Prostate gland (tissue), 2 donors: Measurements from ENCODE around the gene FAAP20. TPM values are rescaled to one million over a fixed set of nuclear protein-coding genes. Genes with fewer than 3 reads are reported as not detected.

Experiments
- DNase-seq: peaks from one replicate; pipeline ENCODE4 v3.0.0-alpha.2; 2019; ENCODE audit warnings: low spot score
- H3K27ac ChIP-seq, 2 donors: fragments of 200-600 bp; sonication (generic); 2 replicates each; pipeline ENCODE4 v1.5.1; 2017 to 2019
- H3K27me3 ChIP-seq: fragments of 200-600 bp; sonication (generic); replicated peaks from 2 replicates; pipeline ENCODE4 v1.5.1; 2019; ENCODE audit not compliant: insufficient read depth
- H3K36me3 ChIP-seq, 2 donors: fragments of 200-600 bp; sonication (generic); 1 replicate in 1 of 2; 2 replicates in 1 of 2; pipeline versions ENCODE4 v1.5.1 to v1.8.1; 2017 to 2019
- H3K4me1 ChIP-seq: fragments of 200-600 bp; sonication (generic); replicated peaks from 2 replicates; pipeline ENCODE4 v1.5.1; 2019
- H3K4me3 ChIP-seq, 2 donors: fragments of 200-600 bp; sonication (generic); 2 replicates each; pipeline ENCODE4 v1.5.1; 2017 to 2019
- H3K9me3 ChIP-seq: fragments of 200-600 bp; sonication (generic); 2 replicates; pipeline ENCODE4 v1.5.1; 2017
- CTCF ChIP-seq, 4 experiments: fragments of 200-600 bp in 2 of 4; fragments of 450-650 bp in 2 of 4; sonication (generic) in 2 of 4; IDR thresholded peaks; 1 replicate in 3 of 4; 2 replicates in 1 of 4; pipeline ENCODE4 v1.5.1; 2016 to 2019; ENCODE audit warnings: antibody characterized with exemption in 4 of 4, mild to moderate bottlenecking in 2 of 4, moderate library complexity in 2 of 4
- POLR2A ChIP-seq: fragments of 450-650 bp; IDR thresholded peaks from one replicate; pipeline ENCODE4 v1.6.1; 2016; ENCODE audit warnings: antibody characterized with exemption, mild to moderate bottlenecking
- POLR2AphosphoS5 ChIP-seq: sonication (generic); formaldehyde crosslinking; IDR thresholded peaks from one replicate; pipeline ENCODE4 v1.6.1; 2017; ENCODE audit warnings: antibody characterized with exemption
- WGBS: methylation state at CpG from one replicate; pipeline ENCODE4 v1.1.5; 2018; 5-methylcytosine and 5-hydroxymethylcytosine counted together
- intact Hi-C: fragments of 100-400 bp; cut with DNase I; formaldehyde crosslinking; loops from one replicate; pipeline ENCODE4 v1.14.2; 2022
- total RNA-seq, 2 donors: library from RNA; depleted of rRNA; stranded (reverse); fragments of >200 nt; gene quantifications; one replicate each; pipeline ENCODE4 v1.1.0, GENCODE V29; 2016

FAAP20 gene
- total RNA-seq, 2 donors from 2014 or later, result 55.9 to 70.4 TPM

DNA sequence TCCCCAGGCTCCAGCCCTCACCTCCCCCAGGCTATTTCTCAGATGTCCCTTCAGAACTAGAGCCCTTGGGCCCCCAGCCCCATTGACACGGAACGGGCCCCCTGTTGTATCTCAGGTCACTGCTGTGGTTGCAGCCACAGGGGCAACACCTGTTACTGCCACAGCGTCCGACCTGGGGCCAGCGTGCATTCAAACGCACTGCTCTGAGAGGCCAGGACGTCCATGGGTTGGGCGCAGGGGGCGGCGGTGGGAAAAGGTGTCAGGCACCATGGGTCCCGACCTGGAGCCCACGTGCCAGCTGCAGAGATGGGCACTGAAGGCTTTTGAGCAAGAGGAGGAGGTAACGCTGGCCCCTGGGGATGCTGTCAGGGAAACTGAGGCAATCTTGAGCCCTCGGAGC, 13.3 kb downstream of the FAAP20 start:
- no peak for TF ChIP-seq CTCF (IDR thresholded peaks at IDR 0.05)
- no peak for TF ChIP-seq POLR2AphosphoS5
- TF ChIP-seq POLR2A, result no peak
- intact Hi-C loops, result no loop called here

GRCh38 chr1:2180297-2181245, 14.0 kb downstream of the FAAP20 start:
- no peak for TF ChIP-seq POLR2A
- no peak for TF ChIP-seq CTCF (IDR thresholded peaks at IDR 0.05)
- TF ChIP-seq POLR2AphosphoS5, result no peak
- no peaks in the 10 kb centered on the region for H3K4me1 ChIP-seq
- DNase-seq, result no peak
- intact Hi-C loops, result no loop called here
- no peaks in the 10 kb centered on the region for H3K27me3 ChIP-seq
- H3K4me3 ChIP-seq, result no peak overlapping the region
- 88% methylated on average over 58 of the region's 58 CpGs for WGBS
- H3K36me3 ChIP-seq, result no peaks in the 10 kb centered on the region
- no peak overlapping the region for H3K27ac ChIP-seq
- no peaks in the 10 kb centered on the region for H3K9me3 ChIP-seq

More for the DNA sequence above, 13.3 kb downstream of the FAAP20 start:
- H3K27ac ChIP-seq, result no peak overlapping the region
- no peak overlapping the region for H3K4me3 ChIP-seq
- no peak for DNase-seq
- H3K9me3 ChIP-seq, result no peaks in the 10 kb centered on the region
- H3K4me1 ChIP-seq, result no peaks in the 10 kb centered on the region
- 87% methylated on average over 14 of the region's 14 CpGs for WGBS
- H3K36me3 ChIP-seq, result no peaks in the 10 kb centered on the region
- H3K27me3 ChIP-seq, result no peaks in the 10 kb centered on the region

DNA sequence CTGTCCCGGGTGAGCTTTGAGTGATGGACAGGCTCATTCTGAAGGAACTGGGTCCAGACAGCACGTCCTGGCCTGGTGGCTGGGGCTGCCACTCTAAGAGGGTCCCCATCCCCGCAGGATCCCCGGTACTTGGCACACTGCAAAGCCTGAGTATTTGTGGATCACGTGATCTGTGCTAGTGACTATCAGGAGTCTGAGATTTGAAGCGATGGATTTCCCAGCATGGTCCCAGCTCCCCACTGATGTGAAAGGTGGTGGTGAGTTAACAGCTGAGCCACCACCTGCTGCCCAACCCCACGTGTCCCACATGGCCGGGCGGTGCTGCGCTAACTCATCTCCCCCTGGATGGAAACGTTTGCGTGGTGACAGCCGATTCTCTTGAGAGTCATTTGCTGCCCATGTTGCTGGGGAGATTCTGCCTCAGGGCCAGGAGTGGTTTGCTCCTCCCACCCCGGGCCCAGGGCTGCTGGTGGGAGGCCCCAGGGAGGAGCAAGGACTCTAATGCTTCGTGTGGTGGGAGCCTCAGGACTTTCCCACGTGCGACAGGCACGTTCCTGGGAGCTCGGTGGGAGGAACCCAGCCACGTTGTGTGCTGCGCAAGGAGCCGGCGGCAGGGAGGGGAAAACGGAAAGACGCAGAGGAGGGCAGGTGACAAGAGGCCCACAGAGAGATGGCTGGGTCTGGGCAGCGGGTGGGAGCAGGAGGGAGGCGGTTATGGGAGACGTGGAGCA, 15.1 kb downstream of the FAAP20 start:
- Histone ChIP-seq H3K27me3 (no peaks in the 10 kb centered on the region), H3K4me1 (no peaks in the 10 kb centered on the region), H3K4me3 (no peak overlapping the region), H3K36me3 (no peaks in the 10 kb centered on the region), H3K9me3 (no peaks in the 10 kb centered on the region), H3K27ac (no peak overlapping the region)
- no peak for TF ChIP-seq CTCF (IDR thresholded peaks at IDR 0.05)
- no peak for TF ChIP-seq POLR2AphosphoS5
- no peak for TF ChIP-seq POLR2A
- 74% methylated on average over 28 of the region's 28 CpGs for WGBS
- DNase-seq, result no peak
- intact Hi-C loops, result no loop called here

- intact Hi-C loops, result no loop called here
- WGBS, result 89% methylated on average over 13 of the region's 16 CpGs
- H3K36me3 ChIP-seq, result no peaks in the 10 kb centered on the region
These were observed 15.7 kb downstream of the FAAP20 start for GRCh38 chr1:2178875-2179274.

More at GRCh38 chr1:2178875-2179274, 15.7 kb downstream of the FAAP20 start:
- H3K9me3 ChIP-seq, result no peaks in the 10 kb centered on the region
- no peak overlapping the region for H3K27ac ChIP-seq
- H3K27me3 ChIP-seq, result no peaks in the 10 kb centered on the region
- H3K4me1 ChIP-seq, result no peaks in the 10 kb centered on the region
- no peak for DNase-seq
- no peak overlapping the region for H3K4me3 ChIP-seq
- TF ChIP-seq CTCF (IDR thresholded peaks at IDR 0.05), result no peak
- TF ChIP-seq POLR2AphosphoS5, result no peak
- TF ChIP-seq POLR2A, result no peak
